Mesendoderm (in vitro differentiated cells): ENCODE measurements around the gene PPA1.
"Not testable (repeated sequence)": the region's sequence is repeated elsewhere in the genome, so short reads cannot be mapped to it uniquely, and the experiment has no call there.

Source experiments
- DNase-seq: peaks from one replicate; pipeline ENCODE4 v3.0.0; 2013
- H2AK5ac ChIP-seq: 2 replicates; pipeline ENCODE4 v1.6.1; 2013; ENCODE audit warnings: low read length, inconsistent platforms
- H2BK120ac ChIP-seq: 2 replicates; pipeline ENCODE4 v1.6.1; 2013; ENCODE audit warnings: low read depth, mild to moderate bottlenecking, low read length, moderate library complexity, mixed read lengths
- H2BK15ac ChIP-seq: replicated peaks from 2 replicates; pipeline ENCODE4 v1.6.1; 2013; ENCODE audit warnings: low read depth, mild to moderate bottlenecking, moderate library complexity
- H2BK5ac ChIP-seq: 2 replicates; pipeline ENCODE4 v1.6.1; 2013; ENCODE audit warnings: low read length, inconsistent platforms
- H3K18ac ChIP-seq: 2 replicates; pipeline ENCODE4 v1.6.1; 2013; ENCODE audit warnings: mild to moderate bottlenecking, low read length, mixed read lengths
- H3K23ac ChIP-seq: one replicate; pipeline ENCODE4 v1.6.1; 2013; ENCODE audit warnings: low read length
- H3K27ac ChIP-seq: 2 replicates; pipeline ENCODE4 v1.5.1; 2013; ENCODE audit warnings: low read depth, mild to moderate bottlenecking, inconsistent platforms, low read length, moderate library complexity
- H3K27me3 ChIP-seq: 2 replicates; pipeline ENCODE4 v1.6.1; 2013; ENCODE audit warnings: low read length, control low read depth, mild to moderate bottlenecking, inconsistent platforms; ENCODE audit not compliant: insufficient read depth, poor library complexity
- H3K36me3 ChIP-seq: 2 replicates; pipeline ENCODE4 v1.6.1; 2013; ENCODE audit warnings: low read length, inconsistent platforms; ENCODE audit not compliant: control insufficient read depth, insufficient read depth
- H3K4ac ChIP-seq: one replicate; pipeline ENCODE4 v1.6.1; 2013; ENCODE audit warnings: low read depth, mild to moderate bottlenecking, low read length, moderate library complexity
- H3K4me1 ChIP-seq: 2 replicates; pipeline ENCODE4 v1.6.1; 2013; ENCODE audit warnings: low read depth, low read length, inconsistent platforms; ENCODE audit not compliant: control insufficient read depth
- H3K4me2 ChIP-seq: 2 replicates; pipeline ENCODE4 v1.6.1; 2013; ENCODE audit warnings: low read length
- H3K4me3 ChIP-seq: 2 replicates; pipeline ENCODE4 v1.5.1; 2013; ENCODE audit warnings: mild to moderate bottlenecking, low read length
- H3K56ac ChIP-seq: one replicate; pipeline ENCODE4 v1.6.1; 2013; ENCODE audit warnings: low read length
- H3K79me1 ChIP-seq: 2 replicates; pipeline ENCODE4 v1.6.1; 2013; ENCODE audit warnings: low read length, inconsistent platforms
- H3K79me2 ChIP-seq: 2 replicates; pipeline ENCODE4 v1.6.1; 2013; ENCODE audit warnings: mild to moderate bottlenecking, low read length; ENCODE audit not compliant: control insufficient read depth, insufficient read depth
- H3K9ac ChIP-seq: 2 replicates; pipeline ENCODE4 v1.6.1; 2013; ENCODE audit warnings: low read length, inconsistent platforms
- H4K5ac ChIP-seq: one replicate; pipeline ENCODE4 v1.6.1; 2013; ENCODE audit warnings: low read length
- H4K8ac ChIP-seq: one replicate; pipeline ENCODE4 v1.6.1; 2013; ENCODE audit warnings: low read depth, mild to moderate bottlenecking, control low read depth, low read length, moderate library complexity
- WGBS: extraction: QIAGEN DNeasy Blood & Tissue Kit; methylation state at CpG from one replicate; pipeline ENCODE4 v1.1.7; 2013; ENCODE audit warnings: low lambda C conversion rate, missing lambda C conversion rate; ENCODE audit not compliant: insufficient coverage; ENCODE audit errors: extremely low coverage; 5-methylcytosine and 5-hydroxymethylcytosine counted together

Gene PPA1

GRCh38 chr10:70186090-70186489, 47.1 kb downstream of the PPA1 start:
- Histone ChIP-seq H3K79me1 (no peaks in the 10 kb centered on the region), H3K56ac (no peak overlapping the region), H2BK5ac (no peak overlapping the region), H2BK15ac (no peak overlapping the region), H4K8ac (no peak overlapping the region), H3K18ac (no peak overlapping the region), H3K4me3 (no peak overlapping the region), H3K79me2 (no peaks in the 10 kb centered on the region), H3K9ac (no peak overlapping the region), H2BK120ac (no peak overlapping the region), H3K4ac (no peak overlapping the region), H4K5ac (no peak overlapping the region), H3K27ac (no peak overlapping the region), H2AK5ac (no peak overlapping the region), H3K23ac (no peak overlapping the region), H3K4me1 (no peaks in the 10 kb centered on the region), H3K36me3 (no peaks in the 10 kb centered on the region), H3K27me3 (no peaks in the 10 kb centered on the region), H3K4me2 (no peak overlapping the region)
- no CpG with 5 or more reads among the region's 5 CpGs for WGBS
- DNase-seq = no peak

DNA sequence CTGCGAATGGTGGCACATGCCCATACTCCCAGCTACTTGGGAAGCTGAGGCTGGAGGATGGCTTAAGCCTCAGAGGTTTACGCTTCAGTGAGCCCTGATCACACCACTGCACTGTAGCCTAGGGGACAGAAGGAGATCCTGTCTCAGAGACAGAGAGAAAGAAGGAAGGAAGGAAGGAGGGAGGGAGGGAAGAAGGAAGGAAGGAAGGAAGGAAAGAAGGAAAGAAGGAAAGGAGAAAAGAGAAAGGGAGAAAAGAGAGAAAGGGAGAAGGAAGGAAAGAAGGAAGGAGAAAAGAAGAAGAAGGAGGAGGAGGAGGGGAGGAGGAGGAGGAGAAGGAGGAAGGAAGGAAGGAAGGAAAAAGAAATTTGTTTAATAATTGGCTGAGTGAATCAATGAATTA, 49.9 kb downstream of the PPA1 start:
- H2BK5ac ChIP-seq = no peak overlapping the region
- no peak overlapping the region for H3K9ac ChIP-seq
- H3K23ac ChIP-seq = no peak overlapping the region
- H3K4me3 ChIP-seq = no peak overlapping the region
- no peak overlapping the region for H2BK15ac ChIP-seq
- H2AK5ac ChIP-seq = no peak overlapping the region
- no peaks in the 10 kb centered on the region for H3K4me1 ChIP-seq
- no peak overlapping the region for H2BK120ac ChIP-seq
- no peak overlapping the region for H3K18ac ChIP-seq
- H3K36me3 ChIP-seq = no peaks in the 10 kb centered on the region
- no peak overlapping the region for H3K27ac ChIP-seq
- H3K79me2 ChIP-seq = no peaks in the 10 kb centered on the region
- WGBS = no CpG with 5 or more reads among the region's 2 CpGs
- no peak overlapping the region for H3K4ac ChIP-seq
- no peak overlapping the region for H3K4me2 ChIP-seq
- DNase-seq = no peak
- H3K27me3 ChIP-seq = no peaks in the 10 kb centered on the region
- H4K5ac ChIP-seq = no peak overlapping the region
- H3K79me1 ChIP-seq = no peaks in the 10 kb centered on the region
- H4K8ac ChIP-seq = no peak overlapping the region
- no peak overlapping the region for H3K56ac ChIP-seq

DNA sequence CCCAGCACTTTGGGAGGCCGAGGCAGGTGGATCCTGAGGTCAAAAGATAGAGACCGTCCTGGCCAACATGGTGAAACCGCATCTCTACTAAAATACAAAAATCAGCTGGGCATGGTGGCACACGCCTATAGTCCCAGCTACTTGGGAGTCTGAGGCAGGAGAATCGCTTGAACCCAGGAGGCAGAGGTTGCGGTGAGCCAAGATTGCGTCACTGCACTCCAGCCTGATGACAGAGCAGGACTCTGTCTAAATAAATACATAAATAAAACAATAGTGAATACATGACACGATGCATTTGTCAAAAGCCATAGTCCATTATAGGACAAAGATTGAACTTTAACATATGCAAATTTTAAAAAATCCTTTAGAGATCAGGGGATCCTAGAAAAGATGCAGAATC, 54.0 kb downstream of the PPA1 start:
- not testable (repeated sequence) for H3K4me1 ChIP-seq, H3K23ac ChIP-seq, H3K4me3 ChIP-seq, H3K79me1 ChIP-seq, H3K79me2 ChIP-seq, H3K27me3 ChIP-seq, H4K5ac ChIP-seq, H2BK5ac ChIP-seq, H3K56ac ChIP-seq, H3K18ac ChIP-seq, H2AK5ac ChIP-seq, H3K36me3 ChIP-seq, H4K8ac ChIP-seq, DNase-seq, H3K4ac ChIP-seq, H3K4me2 ChIP-seq, H3K9ac ChIP-seq, H3K27ac ChIP-seq, H2BK120ac ChIP-seq, H2BK15ac ChIP-seq
- WGBS = no CpG with 5 or more reads among the region's 8 CpGs

GRCh38 chr10:70178139-70178725, 55.0 kb downstream of the PPA1 start:
- Histone ChIP-seq H3K27me3 (no peaks in the 10 kb centered on the region), H2AK5ac (no peak overlapping the region), H3K4me1 (no peaks in the 10 kb centered on the region), H3K4me3 (no peak overlapping the region), H2BK5ac (no peak overlapping the region), H3K79me2 (no peaks in the 10 kb centered on the region), H2BK15ac (no peak overlapping the region), H3K9ac (no peak overlapping the region), H2BK120ac (no peak overlapping the region), H3K36me3 (no peaks in the 10 kb centered on the region), H3K27ac (no peak overlapping the region), H3K56ac (no peak overlapping the region), H3K4ac (no peak overlapping the region), H3K23ac (no peak overlapping the region), H3K4me2 (no peak overlapping the region), H3K18ac (no peak overlapping the region), H3K79me1 (no peaks in the 10 kb centered on the region), H4K5ac (no peak overlapping the region), H4K8ac (no peak overlapping the region)
- DNase-seq = no peak
- 40% methylated on average over 1 of the region's 4 CpGs for WGBS

GRCh38 chr10:70176441-70176840, 56.8 kb downstream of the PPA1 start:
- H3K4me1 ChIP-seq = no peaks in the 10 kb centered on the region
- H3K27ac ChIP-seq = no peak overlapping the region
- no peak overlapping the region for H3K18ac ChIP-seq
- no peak overlapping the region for H3K23ac ChIP-seq
- no peak overlapping the region for H3K56ac ChIP-seq
- H3K36me3 ChIP-seq = no peaks in the 10 kb centered on the region
- H3K79me1 ChIP-seq = no peaks in the 10 kb centered on the region
- no peak overlapping the region for H2BK15ac ChIP-seq
- no peak overlapping the region for H3K4me2 ChIP-seq
- H3K27me3 ChIP-seq = no peaks in the 10 kb centered on the region
- no peak overlapping the region for H2AK5ac ChIP-seq
- no peak overlapping the region for H3K4ac ChIP-seq
- no peak overlapping the region for H2BK120ac ChIP-seq
- no CpG with 5 or more reads among the region's 6 CpGs for WGBS
- H3K9ac ChIP-seq = no peak overlapping the region
- no peak for DNase-seq
- H4K8ac ChIP-seq = no peak overlapping the region
- no peak overlapping the region for H4K5ac ChIP-seq
- H3K79me2 ChIP-seq = no peaks in the 10 kb centered on the region
- H2BK5ac ChIP-seq = no peak overlapping the region
- no peak overlapping the region for H3K4me3 ChIP-seq

- no peak overlapping the region for H4K8ac ChIP-seq
- H3K18ac ChIP-seq = no peak overlapping the region
- no peak overlapping the region for H2BK15ac ChIP-seq
- H3K4me1 ChIP-seq = no peaks in the 10 kb centered on the region
- H2BK120ac ChIP-seq = no peak overlapping the region
- no peak overlapping the region for H3K23ac ChIP-seq
- no peak overlapping the region for H3K27ac ChIP-seq
- H4K5ac ChIP-seq = no peak overlapping the region
- H3K79me1 ChIP-seq = no peaks in the 10 kb centered on the region
- no peaks in the 10 kb centered on the region for H3K79me2 ChIP-seq
- H3K9ac ChIP-seq = no peak overlapping the region
- H3K36me3 ChIP-seq = no peaks in the 10 kb centered on the region
- no peak overlapping the region for H2AK5ac ChIP-seq
- H3K27me3 ChIP-seq = no peaks in the 10 kb centered on the region
- H3K4me3 ChIP-seq = no peak overlapping the region
- WGBS = no CpG with 5 or more reads among the region's 3 CpGs
- H3K56ac ChIP-seq = no peak overlapping the region
- H3K4ac ChIP-seq = no peak overlapping the region
- no peak overlapping the region for H2BK5ac ChIP-seq
- H3K4me2 ChIP-seq = no peak overlapping the region
- DNase-seq = no peak
Observed at GRCh38 chr10:70175516-70175915, 57.7 kb downstream of the PPA1 start.
